NCI-H510A treated with DMSO at 0.1 percent for 48 hours (cell line): ENCODE data around the gene CS.
A peak's percentile ranks its signal among the peaks of the same experiment; 100 is the strongest.
"Not testable (repeated sequence)": the region's sequence is repeated elsewhere in the genome, so short reads cannot be mapped to it uniquely, and the experiment has no call there.

ENCODE experiments used
- DNase-seq: peaks from one replicate; lab custom pipeline; 2025; lab: John Stamatoyannopoulos, UW

The CS gene

DNA sequence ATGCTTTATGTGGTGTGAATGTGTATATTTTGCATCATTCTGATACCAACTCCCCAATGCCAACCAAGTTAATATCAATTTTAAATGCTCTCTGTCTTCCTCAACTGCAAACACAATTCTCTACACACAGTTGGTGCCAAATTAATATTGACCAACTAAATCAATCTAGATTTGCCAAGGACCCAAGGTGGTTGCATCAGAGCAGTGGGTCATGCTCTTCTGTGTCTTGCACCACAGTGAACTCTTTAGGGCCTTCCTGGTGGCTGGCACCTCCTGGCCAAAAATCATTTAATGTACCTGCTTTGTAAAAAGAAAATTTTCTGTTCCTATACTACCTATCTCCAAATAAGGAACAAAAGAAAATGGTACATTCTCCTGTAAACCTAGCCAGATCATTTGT is 19.3 kb downstream of the CS start:
- DNase-seq: no peak

DNA sequence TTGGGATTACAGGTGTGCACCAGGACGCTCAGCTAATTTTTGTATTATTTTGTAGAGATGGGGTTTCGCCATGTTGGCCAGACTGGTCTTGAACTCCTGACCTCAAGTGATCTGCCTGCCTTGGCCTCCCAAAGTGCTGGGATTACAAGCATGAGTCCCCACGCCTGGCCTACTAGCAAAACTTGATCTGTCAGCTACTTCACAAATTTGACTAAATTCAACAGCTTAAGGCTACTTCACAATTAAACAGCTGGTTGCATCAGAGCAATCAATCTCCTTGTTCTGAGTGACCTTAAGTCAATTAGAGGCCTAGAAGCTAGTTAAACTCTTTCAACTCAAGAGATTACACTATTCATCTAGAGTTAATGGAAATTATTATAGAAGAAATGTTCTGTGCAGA is 21.2 kb downstream of the CS start:
- DNase-seq: no peak

DNA sequence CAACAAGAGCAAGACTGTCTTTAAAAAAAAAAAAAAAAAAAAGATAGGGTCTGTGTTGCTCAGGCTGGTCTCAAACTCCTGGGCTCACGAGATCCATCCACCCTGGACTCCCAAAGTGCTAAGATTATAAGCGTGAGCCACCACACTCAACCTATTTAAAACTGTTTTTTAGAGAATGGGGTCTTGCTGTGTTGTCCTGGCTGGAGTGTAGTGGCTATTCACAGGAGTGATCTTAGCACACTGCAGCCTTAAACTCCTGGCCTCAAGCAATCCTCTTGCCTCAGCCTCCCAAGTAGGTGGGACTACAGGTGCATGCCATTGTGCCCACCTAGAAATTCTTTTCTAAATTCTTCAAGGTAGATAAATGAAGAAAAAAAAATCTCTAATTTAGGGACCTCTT is 25.8 kb downstream of the CS start:
- DNase-seq: no peak

DNA sequence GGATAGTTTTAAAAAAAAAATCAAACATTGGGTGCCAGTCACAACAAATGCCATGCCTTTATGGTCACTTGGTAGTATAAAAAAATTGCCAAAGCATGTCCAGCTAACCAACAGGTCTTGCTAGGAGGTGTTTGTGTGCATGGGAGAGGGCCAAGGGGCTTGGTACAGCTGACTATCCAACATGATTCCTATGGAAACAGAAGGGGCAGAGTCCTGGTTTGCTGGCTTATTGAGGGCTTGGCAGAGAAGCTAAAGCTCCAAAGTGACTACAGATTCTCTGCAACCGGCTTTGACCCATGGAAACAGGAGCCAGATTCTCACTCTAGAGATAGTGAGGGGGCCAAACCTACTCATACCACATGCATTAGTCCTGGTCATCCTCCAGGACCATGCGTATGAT is 27.7 kb downstream of the CS start:
- not testable (repeated sequence) for DNase-seq

DNA sequence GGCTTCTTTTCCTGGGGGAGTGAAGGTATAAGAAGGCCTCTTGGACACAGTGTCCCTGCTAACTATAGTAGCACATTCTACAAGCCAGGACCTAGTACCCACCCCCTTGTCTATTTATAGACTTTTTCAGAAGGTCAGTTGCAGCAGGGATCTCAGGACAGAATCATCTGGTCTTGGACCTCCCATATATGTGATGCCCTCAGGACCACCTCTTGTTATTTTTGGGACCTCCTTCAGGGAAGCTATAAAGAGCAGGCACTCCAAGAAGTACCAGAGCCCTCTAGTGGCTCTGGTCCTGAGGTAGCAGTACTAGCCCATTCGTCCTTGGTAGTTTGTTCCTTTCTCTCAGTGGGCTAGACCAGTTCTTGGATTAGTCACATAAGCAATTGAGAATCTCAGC is 29.1 kb downstream of the CS start:
- peak; percentile 7 for DNase-seq

DNA sequence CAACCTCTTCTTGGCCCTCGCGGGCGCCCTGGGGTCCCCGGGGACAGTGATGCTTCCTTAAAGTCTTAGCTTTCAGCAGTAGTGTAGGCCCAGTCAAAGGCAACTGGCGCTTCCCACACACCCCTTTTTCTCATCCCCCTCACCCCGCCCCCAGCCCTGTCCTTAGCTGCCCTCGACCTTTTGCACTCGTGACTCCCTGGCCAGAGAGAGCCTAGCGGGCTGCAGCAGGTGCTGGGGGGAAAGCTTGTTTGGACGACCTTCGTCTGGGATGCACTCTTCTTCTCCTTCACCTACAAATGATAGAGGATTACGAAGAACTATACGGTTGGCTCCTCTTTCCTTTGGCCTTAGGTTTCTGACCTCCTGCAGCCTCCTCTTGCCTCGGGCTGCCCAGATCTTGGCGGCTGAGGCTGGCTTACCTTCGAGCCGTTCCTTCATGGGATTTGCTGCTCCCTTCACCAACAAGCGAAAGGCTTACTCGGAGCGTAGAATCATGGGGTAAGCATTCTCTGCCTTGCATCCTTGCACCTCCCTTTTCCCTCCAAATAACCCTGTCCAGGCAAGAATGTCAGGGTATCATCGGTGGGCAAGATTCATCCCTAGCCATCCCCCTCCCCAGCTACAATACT is 32.6 kb downstream of the CS start:
- no peak for DNase-seq

DNA sequence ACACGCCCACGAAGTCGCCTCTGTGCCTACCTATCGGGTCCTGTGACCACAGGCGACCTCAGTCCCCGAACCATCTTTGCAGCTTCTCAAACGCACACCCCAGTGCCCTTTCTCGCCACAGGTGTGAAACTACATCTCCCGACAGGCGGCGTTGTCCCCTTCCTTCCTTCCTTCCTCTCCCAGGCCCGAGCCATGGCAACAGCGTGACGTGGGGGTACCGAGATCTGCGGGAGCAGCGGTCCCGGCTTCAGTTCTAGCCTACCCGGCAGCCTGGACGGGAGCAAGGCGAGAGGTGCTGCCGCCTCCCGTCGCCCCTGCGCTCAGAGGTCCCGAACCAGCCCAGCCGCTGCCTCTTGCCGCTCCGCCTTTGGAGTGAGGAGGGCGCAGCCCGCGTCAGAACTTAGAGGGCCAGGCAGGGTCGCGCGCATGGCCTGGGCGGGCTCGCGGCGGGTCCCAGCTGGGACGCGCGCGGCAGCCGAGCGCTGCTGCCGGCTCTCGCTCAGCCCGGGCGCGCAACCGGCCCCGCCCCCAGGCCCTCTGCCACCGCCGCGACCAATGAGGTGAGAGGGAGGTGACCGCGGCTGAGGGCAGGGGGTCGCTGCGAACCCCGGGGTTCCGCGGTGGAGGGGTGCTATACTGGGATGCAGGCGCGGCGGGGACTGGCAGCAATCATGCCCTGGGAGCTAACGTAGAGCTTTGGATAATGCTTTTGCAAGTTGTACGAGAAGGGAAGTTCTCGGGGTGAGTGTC is 33.3 kb downstream of the CS start, which contains the start of gene COQ10A:
COQ10A (plus strand) TSS at position 250 of the 750 bp plus-strand sequence; CDS start at position 427, 177 bp downstream.
- DNase-seq: peak; percentile 94

DNA sequence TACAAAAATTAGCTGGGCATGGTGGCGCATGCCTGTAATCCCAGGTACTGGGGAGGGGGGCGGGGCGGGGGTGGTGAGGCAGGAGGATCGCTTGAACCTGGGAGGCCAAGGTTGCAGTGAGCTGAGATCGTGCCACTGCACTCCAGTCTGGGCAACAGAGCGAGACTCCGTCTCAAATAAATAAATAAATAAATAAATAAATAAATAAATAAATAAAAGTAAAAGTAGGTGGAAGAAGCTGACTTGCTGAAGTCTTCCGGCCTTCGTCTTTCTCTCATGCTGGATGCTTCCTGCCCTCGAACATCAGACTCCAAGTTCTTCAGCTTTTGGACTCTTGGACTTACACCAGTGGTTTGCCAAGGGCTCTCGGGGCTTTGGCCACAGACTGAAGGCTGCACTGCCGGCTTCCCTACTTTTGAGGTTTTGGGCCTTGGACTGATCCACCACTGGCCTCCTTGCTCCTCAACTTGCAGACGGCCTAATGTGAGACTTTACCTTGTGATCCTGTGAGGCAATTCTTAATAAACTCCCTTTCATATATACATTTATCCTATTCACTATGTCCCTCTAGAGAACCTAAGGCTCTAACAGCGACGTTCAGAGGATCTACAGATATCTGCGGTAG is 34.0 kb downstream of the CS start:
- DNase-seq: not testable (repeated sequence)

DNA sequence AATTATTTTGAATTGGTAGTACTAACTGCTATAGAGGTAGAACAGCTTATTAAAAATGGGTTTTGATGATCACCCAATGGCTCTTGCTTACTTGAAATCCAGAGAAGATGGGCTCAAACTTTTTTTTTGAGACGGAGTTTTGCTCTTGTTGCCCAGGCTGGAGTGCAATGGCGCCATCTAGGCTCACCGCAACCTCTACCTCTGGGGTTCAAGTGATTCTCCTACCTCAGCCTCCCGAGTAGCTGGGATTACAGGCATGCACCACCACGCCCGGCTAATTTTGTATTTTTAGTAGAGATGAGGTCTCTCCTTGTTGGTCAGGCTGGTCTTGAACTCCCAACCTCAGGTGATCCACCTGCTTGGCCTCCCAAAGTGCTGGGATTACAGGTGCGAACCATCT is 37.2 kb downstream of the CS start:
- DNase-seq: not testable (repeated sequence)

DNA sequence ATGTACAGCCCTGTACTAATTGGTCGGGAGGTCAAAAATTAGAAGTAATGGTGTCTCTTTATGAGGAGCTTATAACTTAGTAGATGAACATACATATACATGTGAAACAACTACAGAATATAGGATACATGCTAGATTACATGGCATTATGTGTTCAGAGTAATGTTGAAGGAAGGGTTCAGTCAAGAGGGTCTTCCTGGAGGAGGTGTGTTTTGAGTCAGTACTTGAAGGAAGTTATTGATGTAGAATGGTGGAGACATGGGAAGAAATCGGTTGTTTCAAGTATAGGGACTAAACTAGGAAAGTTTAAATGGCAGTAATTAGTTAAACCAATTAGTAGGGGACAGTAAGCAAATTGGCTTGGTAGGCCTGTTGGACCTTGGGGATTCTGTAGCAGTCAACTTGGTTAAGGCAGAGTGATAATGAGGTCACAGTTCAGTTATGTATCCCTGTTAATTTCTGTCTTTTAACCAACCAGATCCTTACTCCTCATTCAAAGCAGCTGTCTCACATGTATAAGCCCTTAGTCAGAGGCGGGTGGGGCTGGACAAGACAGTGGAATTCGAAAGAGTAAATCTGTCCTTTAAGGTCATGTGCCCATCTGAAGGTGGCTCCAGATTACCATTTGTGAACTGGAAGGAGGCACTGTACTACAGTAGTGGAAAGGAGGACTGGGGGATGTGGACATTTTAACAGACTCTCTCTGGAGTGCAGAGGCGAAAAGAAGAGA is 38.5 kb downstream of the CS start:
- DNase-seq: no peak

DNA sequence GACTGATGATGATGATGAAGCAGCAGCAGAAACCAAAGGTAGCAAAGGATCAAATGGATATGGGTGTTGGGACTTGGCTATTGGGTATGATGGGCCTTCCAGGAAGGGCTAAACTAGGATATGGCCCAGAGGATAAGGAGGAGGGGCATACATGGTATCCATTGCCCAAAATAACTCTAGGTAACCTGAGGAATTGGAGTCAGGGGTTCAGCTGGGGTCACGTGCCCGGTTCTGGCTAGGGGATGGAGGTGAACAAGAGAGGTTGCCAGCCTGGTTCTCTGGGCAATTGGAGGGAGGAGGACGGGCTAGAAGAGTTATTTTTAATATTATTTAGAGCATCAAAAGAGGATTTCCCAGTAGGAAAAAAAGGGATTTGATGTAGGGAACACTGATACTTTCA is 39.2 kb downstream of the CS start:
- DNase-seq: no peak

DNA sequence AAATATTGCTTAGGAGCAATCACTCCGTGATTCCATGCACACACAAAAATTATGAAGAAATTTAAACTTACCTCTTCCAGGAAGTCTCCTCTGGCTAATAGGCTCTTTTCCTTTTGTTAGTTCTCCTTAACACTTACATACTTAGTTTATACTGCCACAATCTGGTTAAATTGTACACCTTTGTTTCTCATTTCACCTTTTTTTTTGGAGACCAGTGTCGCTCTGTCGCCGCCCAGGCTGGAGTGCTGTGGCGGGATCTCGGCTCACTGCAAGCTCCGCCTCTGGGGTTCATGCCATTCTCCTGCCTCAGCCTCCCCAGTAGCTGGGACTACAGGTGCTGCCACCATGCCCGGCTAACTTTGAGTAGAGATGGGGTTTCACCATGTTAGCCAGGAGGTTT is 39.8 kb downstream of the CS start:
- DNase-seq: no peak

DNA sequence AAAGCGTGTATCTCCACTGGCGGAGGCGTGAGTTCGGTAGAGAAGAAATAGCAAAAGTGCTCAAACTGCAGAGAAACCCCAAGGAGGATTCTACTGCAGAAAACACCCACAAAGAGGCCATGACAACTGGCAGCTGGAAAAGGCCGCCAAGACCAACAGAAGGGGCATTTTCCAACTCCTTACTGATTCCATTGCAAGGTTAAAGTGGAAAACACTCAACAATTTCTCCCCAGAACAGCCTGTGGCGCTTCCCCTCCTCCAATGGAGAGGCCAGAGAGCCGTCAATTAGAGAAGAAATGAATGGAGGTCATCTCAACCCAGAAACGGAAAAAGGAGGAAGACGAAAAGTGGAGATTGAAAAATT is 41.3 kb downstream of the CS start:
- no peak for DNase-seq

DNA sequence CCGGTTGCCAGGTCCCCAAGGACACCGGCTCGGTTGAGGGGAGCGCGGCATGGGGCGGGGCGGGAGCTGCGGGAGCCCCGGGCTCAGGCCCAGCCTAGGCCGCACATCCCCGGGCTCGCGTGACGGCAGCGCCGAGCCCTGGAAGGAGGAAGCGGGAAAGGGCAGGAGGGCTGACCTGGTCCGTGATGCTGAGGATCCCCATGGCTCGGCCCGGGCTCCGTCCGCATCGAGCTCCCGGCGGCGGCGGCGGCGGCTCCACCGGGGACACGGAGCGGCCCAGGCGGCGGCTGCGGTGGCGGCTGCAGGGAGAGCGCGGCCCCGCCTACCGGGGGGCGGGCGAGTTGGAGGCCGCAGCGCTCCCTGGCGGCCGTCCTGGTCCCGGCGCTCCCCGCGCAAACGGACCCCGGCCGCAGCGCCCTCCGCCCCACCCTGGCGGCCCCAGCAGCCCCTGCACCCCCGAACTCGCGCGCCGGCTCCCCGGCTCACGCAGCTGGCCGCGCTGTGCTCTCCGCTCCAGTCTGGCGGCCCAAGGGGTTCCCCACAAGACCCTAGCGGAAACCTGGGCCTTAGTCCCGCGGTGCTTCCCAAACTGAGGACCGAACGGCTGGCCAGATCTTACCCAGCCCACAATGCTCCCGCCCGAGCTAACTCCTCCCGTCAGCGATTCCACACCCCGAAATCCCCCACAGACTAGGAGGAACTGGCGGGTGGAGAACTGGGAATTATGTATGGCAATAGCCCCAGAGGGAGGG is 41.9 kb downstream of the CS start, which contains the start of gene ANKRD52:
ANKRD52 (minus strand) TSS at position 317 of the 752 bp plus-strand sequence; CDS start at position 202, 115 bp downstream.
- peak; percentile 83 for DNase-seq

DNA sequence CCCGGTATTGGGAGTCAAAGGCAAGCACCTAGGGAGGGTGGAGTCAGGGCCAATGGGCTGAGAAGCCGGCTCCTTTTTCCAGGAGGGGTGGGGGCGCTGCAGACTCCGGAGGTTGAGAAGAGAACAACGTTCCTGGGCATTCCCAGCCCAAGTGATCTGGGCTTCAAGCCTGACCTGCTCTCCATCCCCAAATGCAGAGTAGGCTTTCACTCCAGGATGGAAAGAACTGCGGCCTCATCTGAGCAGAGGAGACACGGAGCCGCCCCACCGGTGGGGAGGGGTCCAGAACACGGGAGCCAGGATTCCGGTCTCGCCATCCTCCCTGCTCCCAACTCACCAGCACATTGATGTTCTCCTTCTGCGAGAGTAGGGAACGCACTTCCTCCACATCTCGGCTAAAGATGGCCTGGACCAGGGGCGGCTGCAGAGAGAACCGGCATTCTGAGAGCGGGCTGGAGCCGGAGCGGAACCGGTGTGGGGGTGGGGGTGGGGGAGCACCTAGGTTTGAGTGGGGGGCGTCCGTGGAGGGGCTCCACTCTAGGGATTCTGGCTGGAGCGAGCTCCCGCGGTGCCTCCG is 42.6 kb downstream of the CS start:
- peak; percentile 52 for DNase-seq

DNA sequence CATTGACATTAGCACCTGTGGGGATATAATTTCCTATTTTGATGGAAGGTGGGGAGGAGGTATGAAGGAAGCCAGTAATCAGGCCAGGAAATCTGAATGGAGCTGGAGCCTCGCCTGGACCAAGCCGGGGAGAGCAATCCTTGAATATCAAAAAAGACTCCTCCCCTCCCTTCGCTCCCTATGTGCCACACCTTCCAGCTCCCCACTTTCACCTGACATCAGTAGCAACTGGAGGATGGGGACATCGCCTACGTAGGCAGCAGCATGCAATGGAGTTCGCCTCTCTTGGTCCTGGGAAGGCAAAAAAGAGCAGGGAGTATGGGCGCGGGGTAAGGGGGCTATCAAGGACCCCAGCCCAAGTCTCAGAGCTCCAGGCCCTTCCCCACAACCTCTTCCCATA is 43.1 kb downstream of the CS start:
- no peak for DNase-seq

DNA sequence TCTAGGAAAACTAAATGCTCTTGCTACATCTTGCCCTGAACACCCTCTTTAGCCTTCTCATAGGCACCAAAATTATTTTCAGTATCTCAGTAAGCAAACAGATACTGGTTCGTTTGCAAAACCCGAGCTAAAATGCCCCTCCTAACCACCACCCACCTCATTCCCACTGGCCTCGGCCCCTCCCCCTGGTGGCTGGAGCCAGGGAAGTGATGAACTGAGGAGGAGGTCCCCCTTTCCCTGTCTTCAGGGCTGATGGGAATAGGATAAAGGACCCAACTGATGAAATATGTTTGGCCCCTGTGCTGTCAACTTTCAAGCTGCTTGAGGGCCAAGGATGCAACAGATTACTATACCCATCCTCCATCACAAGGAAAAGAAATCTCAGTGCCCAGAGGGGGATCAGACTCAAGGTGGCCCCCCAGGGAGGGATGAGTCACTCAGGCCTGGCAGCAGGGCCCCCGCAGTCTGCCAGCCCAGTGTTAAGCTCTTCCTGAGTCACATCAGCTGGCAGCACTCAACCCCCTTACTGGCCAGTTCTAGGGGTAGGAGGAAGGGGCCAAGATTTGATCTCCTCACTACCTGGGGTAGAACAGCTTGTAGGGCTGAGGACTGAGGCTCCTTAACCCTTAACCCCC is 43.7 kb downstream of the CS start:
- no peak for DNase-seq

DNA sequence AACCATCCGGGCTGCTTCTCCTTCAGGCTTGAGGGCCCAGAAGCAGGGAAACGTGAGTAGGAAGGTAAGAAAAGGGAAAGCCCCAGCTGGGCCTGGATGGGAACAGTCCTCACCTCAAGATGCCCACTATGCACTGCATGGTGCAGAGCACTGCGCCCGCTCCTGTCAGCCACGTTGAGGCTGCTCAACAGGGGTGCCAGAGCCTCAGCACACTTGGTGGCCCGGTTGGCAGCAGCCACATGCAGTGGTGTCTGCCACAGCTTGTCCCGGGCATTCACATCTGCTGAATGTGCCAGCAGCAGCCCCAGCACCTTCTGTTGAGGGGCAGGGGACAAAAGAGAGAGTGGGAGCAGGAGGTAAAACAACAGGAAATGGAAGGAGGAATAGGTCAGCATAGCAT is 44.5 kb downstream of the CS start:
- no peak for DNase-seq

DNA sequence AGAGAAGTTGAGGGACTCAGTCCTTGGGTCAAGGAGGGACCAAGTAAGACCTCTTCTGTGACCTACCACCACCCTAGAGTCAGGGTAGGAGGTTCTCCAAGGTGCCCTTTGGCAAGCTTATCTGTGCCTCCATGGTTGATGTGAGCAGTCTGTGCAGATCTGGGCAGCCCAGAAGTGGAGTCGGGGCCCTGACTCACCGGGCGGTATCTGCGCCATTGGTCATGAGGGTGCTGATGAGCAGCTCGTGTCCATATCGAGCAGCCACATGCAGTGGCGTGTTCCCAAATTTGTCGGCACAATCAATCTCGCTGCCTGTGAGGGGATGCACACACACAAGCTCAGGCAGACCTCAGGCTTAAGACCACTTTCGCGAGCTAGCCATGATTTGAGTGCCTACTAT is 47.0 kb downstream of the CS start:
- no peak for DNase-seq

DNA sequence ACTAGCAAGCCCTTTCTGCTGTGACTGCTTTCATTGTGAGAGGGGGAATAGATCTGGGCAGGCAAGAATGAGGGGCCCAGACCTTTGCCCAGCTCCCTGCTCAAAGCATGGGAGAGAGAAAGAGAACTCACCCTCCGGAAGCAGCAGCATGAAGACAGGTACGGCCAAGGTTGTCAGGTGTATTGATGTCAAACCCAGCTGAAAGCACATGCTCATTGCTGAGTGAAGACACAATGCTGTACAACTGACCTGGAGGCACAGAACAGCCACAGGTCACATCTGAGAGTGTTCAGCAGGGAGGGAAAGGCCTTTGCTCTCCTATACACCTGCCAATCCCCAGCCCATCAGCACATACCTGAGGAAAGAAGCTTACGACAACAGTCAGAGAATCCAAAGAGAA is 47.5 kb downstream of the CS start:
- no peak for DNase-seq

DNA sequence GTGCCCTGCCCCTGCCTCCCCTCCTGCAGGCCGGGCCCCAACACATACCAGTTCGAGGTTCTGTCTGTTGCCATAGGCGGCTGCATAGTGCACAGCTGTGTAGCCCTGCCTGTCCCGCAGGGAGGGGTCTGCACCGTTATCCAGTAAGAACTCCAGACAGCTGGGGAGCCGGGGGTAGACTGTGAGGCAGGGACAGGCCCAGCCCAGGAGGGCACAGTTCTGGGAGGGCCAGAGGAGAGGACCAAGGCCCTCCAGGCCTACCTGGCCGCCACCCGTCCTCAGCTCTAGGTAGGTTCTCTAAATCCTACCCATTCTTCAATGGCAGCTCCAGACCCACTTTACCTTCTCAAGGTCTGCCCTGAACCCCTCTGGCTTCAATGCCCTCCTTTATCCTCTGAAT is 51.4 kb downstream of the CS start:
- no peak for DNase-seq
